ENCODE measurements around the gene CHKB.

Gene CHKB

DNA sequence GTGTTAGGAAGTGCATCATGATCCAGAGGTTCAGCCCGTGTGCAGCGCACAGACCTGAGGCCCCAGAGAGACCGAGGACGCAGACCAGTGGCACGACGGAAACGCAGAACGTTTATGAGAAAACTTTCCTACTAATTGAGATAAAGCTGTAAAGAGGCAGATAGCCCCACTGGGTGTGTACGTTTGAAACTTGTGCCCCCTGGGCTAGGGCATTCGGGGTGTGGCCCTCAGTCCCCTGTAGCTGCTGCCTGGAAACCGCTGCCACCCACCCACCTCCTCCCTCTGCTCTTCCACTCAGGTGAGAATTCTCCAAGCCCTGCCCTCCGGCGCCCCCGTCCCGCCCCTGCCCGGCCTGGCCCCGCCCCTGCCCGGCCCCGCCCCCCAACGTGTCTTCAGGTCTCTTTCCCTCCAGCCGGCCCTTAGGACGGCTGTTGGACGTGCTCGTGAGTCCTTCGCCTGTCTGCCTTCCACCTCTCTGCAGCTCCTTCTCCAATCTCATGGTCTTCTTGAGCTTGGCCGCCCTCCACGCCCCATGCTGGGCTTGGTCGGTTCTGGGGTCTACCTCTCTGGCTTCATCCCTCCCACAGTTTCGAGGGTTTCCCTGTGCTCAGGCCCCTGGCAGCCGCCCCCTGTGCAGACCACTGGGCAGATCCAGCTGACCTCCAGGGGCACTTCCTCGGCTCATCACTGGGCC is 30.0 kb upstream of the CHKB start:
- no peak for TF ChIP-seq NFIC (IDR thresholded peaks at IDR 0.05)
- TF ChIP-seq TEAD4 (IDR thresholded peaks at IDR 0.05) = no peak
- no peak for TF ChIP-seq REST (IDR thresholded peaks at IDR 0.05; ENCODE audit: low read depth)
- TF ChIP-seq EGR1 (IDR thresholded peaks at IDR 0.05) = no peak; the same call in 1 of the 2 replicates
- no peak for TF ChIP-seq ZBTB7A (IDR thresholded peaks at IDR 0.05; ENCODE audit: low read depth)
- no peak for TF ChIP-seq CEBPB (IDR thresholded peaks at IDR 0.05)
- TF ChIP-seq RAD21 (IDR thresholded peaks at IDR 0.05; ENCODE audit: low read depth) = no peak
- TF ChIP-seq TAF1 (IDR thresholded peaks at IDR 0.05; ENCODE audit: low read depth) = no peak

DNA sequence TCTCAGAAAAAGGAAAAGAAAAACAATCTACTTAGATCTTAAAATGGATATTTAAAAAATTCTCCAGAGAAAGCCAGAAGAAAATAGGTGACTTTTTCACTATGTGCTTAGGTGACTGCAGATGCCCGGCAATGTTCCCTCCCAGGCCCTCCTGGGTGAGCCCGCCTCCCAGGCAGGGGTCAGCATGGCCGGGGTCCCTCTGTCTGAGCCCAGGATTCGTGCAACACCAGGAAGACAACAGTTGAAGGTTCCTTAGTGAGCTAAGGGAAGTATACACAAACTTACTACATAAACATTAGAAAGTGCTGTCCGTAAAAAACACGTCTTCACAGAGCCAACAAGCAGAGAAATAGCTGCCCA is 29.5 kb upstream of the CHKB start:
- TF ChIP-seq YY1 (IDR thresholded peaks at IDR 0.05; ENCODE audit: low read depth) (no peak), NFIC (IDR thresholded peaks at IDR 0.05) (no peak), EGR1 (IDR thresholded peaks at IDR 0.05) (no peak), CEBPB (IDR thresholded peaks at IDR 0.05) (no peak), USF1 (IDR thresholded peaks at IDR 0.05) (no peak), TAF1 (IDR thresholded peaks at IDR 0.05; ENCODE audit: low read depth) (no peak), TCF12 (IDR thresholded peaks at IDR 0.05; ENCODE audit: low read depth) (no peak), FOXM1 (IDR thresholded peaks at IDR 0.05; ENCODE audit: borderline replicate concordance, low read depth) (no peak), CREB1 (IDR thresholded peaks at IDR 0.05; ENCODE audit: low read depth) (no peak), TEAD4 (IDR thresholded peaks at IDR 0.05) (no peak), RAD21 (IDR thresholded peaks at IDR 0.05; ENCODE audit: low read depth) (no peak), EP300 (IDR thresholded peaks at IDR 0.05; ENCODE audit: borderline replicate concordance) (no peak), REST (IDR thresholded peaks at IDR 0.05; ENCODE audit: low read depth) (no peak), MAX (IDR thresholded peaks at IDR 0.05) (no peak), ZBTB7A (IDR thresholded peaks at IDR 0.05; ENCODE audit: low read depth) (no peak)

- TF ChIP-seq TEAD4 (IDR thresholded peaks at IDR 0.05) (no peak), NFIC (IDR thresholded peaks at IDR 0.05) (no peak), ZBTB7A (IDR thresholded peaks at IDR 0.05; ENCODE audit: low read depth) (no peak), YY1 (IDR thresholded peaks at IDR 0.05; ENCODE audit: low read depth) (no peak)
Observed at GRCh38 chr22:50611341-50612060, 28.9 kb upstream of the CHKB start.

GRCh38 chr22:50610581-50610980 is 27.9 kb upstream of the CHKB start:
- no peak for TF ChIP-seq REST (IDR thresholded peaks at IDR 0.05; ENCODE audit: low read depth)

GRCh38 chr22:50610041-50610451 is 27.4 kb upstream of the CHKB start:
- no peak for TF ChIP-seq TAF1 (IDR thresholded peaks at IDR 0.05; ENCODE audit: low read depth)
- TF ChIP-seq CEBPB (IDR thresholded peaks at IDR 0.05) = no peak
- TF ChIP-seq MAX (IDR thresholded peaks at IDR 0.05) = no peak
- no peak for TF ChIP-seq EGR1 (IDR thresholded peaks at IDR 0.05)

Measured in Ishikawa (cell line).